ENCODE results near the gene FUT3.
"Not testable (repeated sequence)": the region's sequence is repeated elsewhere in the genome, so short reads cannot be mapped to it uniquely, and the experiment has no call there.

Gene FUT3

DNA sequence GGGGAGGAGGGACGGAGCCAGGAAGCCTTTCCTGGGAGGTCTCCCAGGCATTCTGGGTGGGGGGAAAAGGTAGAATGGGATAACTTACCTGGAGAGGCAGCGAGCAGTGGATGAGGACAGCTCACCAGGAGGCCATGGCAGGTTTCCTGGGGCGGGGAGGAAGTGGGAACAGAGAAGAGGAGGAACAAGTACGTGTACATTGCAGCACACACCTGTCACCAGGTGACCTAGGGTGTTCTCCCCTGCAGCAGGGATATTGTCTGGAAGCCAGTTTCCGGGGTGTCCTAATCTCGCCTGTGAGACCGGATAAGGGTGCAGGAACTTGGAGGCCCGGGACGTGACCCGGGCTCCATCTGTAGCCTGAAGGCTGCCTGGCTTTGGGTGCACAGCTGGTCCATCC is at the start of gene FUT3:
Gene FUT3 (minus strand): TSS at position 148 of the 400 bp plus-strand sequence.
- DNase-seq = no peak

DNA sequence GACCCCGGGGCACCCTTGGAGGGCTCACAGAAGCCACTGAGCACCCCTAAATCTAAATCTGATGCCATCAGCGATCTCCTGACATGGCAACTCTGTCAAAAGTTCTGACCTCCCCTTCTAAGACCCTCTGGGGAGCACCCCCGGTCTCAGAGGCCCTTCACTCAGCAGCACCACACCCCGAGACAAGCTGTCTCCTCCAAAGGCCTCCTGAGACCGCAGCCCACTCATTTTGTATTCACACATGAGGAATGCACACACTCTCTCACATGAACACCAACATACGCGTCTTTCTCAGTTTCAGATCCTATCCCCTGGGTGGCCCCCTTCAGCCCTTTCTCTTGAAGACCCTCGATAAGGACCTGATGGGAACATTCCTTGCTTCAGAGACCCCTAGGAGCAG is 49.7 kb upstream of the FUT3 start:
- no peak for DNase-seq

DNA sequence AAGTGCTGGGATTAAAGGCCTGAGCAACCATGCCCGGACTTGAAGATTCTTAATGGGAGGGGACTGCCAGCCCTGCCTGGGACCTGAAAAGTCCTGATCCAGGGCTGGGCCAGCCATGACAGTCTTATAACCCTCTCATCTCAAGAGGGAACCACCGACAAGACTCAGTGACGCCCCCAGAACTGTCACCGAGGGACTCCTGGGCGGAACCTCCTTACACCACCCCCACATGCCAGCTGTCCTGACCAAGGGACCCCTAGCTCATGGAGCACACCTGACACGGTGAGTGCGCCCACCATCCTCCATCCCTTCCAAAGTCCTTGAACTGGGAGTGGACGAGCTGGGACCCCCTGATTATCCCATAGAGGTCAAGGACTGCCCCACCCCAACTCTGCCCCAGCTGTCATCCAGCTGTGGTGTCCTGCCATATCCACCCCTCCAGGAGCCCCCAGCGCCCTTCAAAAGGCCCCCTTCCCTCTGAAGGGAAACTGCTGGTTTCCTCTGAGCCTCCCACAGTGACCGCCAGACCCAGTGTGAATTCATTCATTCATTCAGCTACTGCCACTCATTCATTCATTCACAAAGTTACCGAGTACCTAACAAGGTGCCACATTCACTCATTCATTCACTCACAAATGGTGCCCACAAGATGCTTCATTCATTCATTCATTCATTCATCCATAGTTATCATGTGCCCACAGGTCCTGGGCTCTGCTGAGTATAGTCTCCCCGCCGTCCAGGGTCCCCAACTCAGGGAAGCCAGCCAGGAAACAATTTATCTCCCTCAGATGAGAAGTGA is 48.7 kb upstream of the FUT3 start:
- DNase-seq = no peak

DNA sequence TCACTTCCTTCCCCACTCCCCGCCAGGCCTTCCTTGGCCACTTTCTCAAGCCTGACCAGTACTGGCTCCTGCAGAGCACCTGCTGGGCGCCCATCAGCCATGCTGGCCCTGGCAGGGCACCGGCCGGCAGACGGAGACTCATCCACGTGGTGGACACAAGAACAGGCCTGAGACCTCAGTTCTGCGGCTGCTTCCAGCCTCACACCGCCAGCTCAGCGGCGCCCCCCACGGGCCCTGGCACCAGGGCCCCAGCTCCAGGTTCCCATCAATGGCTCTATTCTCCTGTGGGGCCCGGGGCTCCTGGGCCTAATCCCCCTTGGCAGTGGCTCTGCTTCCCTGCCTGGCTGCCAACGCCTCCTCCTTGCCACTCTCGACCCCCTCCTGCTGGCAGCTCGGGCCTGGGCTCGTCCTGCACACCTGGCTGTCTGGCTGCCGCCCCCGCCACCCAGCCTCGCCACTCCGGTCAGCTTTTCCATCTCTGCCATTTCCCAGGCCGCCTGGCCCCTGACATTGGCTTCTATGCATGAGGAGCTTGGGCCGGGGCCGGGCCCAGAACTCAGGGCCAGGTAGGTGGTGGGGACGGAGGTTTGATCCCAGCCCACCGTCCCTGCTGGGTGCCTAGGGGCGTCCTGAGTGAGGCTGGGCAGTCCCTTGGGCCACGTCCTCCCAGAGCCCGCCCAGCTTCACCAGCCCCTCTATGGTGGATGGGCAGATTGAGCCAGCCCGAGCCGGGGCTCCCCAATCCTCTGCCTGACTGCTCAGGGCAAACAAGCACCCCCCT is 46.1 kb upstream of the FUT3 start:
- DNase-seq = no peak

DNA sequence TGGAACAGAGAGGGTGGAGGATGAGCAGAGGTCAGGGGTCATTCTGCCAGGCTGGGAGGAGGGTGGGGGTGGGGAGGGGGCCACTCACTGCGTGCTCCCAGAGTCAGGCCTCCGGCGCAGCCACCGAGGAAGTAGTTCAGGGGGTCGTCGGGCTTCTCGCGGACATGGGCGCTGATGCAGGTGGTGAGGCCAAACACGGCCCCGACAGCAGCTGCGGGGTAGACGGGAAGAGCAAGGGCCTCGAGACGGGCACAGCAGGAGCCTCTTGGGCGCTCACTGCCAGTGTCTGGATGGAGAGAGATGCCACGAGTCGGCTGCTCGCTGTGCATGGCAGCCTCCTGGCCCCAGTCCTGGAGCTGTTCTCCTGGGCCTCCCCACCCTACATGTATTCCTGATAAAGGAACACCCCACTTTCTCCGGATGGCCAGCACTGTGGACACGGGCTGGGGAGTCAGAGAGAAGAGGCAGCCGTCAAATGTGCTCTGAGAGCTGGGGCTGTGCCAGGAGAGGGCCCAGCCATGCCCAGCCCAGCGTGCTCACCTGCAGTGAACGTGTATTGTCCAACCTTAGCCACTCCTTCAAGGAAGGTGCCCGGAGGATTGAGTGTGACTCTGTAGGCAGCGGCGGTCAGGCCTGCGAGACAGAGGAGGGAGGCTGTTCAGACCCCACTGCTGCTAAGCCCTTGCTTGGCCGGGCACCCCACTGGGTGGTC is 45.3 kb upstream of the FUT3 start:
- DNase-seq = no peak

DNA sequence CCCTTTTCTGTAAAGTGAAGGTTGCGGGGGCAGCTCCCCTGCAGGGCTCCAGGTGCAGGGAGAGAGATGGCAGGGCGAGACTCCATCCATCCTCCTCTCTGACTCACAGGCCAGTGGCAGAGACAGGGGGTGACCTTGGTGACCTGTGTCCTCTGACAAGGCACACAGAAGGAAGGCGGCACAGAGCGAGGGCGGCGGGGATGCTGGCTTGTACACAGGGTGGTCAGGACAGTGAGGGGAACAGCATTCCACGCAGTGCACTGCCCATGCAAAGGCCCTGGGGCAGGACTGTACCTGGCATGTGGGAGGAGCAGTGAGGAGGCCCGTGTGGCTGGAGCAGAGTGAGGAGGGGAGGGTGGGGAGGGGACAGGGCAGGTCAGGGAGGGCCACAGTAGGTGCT is 44.6 kb upstream of the FUT3 start:
- DNase-seq = no peak

DNA sequence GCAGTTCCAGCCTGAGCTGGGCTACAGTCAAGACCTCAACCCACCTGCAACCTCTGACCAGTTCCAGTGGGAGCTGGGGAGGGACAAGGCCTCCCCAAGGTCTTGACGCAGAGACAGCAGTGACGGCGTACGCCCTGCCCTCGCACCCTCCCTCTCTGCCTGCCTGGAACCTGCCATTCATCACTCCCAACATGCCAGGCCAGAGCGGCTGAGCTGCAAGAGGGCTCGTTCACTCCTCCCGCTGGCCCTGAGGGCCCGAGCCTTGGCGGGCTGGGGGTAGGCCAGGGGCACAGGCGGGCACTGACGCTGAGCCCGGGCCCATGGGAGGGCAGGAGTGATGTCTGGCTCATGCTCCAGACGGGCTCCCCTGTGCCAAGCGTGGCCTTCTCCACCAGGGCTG is 44.2 kb upstream of the FUT3 start:
- DNase-seq = no peak

DNA sequence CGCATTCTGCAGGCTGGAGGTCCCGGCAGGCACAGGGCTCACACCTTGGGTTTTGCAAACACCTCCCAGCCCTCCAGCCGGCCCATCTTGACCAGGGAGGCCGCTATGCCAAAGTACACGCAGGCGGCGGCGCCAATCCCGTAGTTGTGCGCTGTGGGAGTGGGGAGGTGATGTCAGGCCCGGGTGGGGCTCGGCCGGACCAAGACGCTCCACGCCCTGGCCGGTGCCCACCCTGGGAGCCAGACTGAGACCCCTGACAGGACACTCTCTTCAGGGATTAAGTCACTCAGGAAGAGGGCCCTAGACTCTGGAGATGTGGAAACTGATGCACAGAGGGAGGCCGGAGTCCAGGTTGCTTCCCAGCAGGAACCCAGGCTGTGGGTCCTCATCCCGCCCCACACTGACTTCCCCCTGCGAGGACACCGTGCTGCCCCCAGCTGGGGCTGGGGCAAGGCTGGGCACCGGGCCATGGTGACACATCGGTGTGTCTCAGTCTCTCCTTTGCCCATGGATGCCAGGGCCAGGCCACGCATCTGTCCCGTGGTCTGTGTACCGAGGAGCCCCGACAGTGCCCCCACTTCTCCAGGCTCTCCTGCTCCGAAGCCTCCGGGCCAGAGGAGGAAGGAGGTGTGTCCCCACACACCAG is 43.6 kb upstream of the FUT3 start:
- no peak for DNase-seq

DNA sequence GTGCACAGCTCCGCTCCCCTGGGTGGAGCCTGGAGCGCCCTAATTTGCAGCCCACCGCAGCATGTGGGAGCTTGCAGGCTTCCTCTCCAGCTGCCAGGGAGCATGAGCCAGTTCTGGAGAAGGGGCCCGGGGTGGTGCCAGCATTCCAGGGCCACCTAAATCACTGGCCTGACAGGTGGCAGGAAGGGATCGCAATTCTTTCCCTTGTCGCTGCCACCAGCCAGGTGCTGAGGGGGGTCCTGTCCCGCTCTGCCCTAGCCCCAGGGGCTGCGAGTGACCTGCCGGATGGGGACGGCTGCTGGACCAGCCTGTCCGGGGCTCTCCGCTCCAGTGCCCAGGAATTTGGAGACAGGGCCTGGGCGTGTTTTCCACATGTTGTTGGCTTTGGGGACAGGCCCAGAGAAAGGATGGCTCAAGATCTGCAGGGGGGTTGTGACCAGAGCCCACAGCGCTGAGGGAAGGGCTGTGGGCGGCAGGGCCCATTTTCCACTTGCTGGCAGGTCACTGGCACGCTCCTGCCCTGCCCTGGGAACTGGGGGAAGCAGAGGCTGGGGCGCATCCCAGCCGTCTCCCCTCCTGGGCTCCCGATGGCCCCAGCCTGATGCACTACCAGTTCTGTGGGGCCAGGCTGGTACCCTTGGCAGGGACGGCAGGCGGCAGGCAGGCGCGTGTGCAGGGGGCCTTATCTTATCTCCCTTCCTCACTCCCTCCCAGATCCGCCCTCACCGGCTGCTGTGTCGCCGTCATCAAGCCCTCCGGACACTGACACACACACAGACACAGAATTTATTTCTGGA is 42.9 kb upstream of the FUT3 start:
- DNase-seq = no peak

DNA sequence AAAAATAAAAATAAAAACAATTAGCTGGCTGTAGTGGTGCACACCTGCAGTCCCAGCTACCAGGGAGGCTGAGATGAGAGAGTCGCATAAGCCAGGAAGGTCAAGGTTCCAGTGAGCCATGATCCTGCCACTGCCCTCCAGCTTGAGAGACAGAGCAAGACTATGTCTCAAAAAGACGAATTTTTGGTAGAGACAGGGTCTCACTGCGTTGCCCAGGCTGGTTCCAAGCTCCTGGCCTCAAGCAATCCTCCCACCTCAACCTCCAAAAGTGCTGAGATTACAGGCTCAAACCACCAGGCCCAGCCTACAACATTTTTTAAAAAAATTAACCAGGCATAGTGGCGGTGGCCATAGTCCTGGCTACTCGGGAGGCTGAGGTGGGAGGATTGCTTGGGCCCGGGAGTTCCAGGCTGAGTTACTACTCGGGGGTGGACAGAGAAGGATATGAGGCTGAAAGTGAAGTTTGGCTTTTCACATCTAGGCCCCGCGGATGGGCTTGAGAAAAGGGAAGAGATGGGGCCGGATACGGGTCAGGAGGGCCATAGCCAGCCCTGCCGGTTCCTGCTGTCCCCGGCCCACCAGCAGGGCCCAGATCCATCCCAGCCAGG is 42.2 kb upstream of the FUT3 start:
- DNase-seq = peak in 1 of 3 donors; percentile 6

DNA sequence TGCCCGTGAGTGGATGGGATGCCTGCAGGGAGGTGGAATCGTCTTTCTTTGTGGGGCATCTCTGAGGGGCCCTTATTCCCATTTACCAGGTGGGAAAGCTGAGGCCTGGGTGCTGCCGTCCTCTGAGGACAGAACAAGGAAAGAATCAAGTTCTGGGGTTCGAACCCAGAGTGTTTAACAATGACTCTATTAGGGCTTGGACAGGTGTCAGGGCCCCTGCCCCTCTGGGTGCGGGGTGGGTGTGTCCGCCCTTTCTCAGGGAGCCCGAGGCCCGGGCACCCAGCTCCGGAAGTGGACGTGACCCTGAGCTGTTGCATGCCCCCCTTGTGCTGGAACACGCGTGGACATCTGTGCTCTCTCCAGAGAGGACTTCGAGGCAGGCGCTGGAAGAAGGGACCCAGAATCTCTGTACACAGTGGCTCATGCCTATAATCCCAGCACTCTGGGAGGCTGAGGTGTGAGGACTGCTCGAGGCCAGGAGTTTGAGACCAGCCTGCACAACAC is 41.6 kb upstream of the FUT3 start:
- no peak for DNase-seq

DNA sequence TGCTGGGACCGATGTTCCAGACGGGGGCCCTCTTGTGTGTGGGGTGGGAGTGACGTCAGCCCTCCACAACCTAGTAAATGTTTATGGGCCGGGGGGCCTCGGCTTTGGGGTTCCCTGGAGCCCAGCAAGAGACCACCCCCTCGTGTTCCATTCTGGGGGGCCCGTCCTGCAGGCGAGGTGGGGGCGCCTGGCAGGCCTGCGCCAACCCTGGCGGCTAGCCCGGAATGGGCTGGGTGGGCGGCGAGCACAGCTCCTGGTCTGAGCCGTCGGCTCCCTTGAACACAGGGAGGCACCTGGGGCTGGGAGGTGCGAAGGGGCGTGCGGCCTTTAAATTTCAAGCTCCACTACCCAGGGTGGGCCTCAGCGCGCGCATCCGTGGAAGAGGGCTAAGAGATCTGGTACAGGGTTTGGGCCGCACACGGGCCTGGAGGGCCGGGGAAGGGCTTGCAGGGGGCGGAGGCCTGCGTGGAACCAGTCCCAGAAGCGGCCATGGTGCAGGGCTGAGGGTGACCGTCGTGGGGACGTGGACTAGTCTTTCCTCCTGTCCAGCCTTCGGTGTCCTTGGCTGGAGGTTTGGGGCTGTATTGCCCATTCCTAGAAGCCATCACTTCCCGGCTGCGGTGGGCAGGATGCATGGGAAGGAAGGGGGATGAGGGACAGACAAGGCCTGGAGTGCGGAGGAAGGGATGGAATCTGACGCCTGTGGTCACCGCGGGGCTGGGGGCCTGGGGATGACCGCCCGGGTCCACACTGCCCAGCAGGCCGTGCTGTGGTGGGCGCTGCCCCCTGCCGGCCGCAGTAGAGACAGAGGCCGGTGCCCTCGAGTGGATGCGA is 40.9 kb upstream of the FUT3 start:
- peak; percentile 39 to 72 (median 59) for DNase-seq

DNA sequence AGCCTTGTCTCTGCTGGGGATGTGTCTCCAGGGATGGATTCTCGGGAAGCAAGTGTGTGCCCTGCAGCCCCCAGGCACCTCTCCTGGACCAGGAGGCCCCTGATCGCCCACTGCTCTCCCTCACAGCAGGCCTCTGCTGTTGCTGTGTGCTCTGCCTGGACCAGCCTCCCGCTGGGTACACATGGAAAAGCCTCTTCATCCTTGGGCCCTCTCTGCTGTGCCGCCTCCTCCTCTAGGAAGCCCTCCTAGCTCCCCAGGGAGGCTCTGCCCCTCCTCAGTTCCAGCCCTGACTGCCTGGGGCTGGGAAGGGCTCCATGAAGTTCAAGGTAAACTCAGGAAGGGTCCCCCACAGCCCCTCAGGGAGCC is 40.3 kb upstream of the FUT3 start:
- no peak for DNase-seq

DNA sequence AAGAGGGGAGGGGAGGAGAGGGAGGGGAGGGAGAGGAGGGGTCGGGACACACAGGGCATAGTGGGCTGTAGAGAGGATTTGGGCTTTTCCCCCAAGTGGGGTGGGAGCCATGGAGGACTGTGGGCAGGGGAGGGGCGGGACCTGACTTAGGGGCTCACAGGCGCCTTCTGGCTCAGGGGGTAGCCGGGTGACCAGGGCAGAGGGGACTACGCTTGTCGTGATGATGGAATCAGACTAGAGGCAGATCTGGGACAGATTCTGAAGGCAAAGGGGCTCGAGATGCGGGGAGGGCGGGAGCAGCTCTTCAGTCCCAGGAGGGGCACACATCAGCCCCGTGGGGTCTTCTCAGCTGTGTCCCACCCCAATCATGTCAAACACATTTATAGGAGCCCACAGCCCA is 38.9 kb upstream of the FUT3 start:
- no peak for DNase-seq

DNA sequence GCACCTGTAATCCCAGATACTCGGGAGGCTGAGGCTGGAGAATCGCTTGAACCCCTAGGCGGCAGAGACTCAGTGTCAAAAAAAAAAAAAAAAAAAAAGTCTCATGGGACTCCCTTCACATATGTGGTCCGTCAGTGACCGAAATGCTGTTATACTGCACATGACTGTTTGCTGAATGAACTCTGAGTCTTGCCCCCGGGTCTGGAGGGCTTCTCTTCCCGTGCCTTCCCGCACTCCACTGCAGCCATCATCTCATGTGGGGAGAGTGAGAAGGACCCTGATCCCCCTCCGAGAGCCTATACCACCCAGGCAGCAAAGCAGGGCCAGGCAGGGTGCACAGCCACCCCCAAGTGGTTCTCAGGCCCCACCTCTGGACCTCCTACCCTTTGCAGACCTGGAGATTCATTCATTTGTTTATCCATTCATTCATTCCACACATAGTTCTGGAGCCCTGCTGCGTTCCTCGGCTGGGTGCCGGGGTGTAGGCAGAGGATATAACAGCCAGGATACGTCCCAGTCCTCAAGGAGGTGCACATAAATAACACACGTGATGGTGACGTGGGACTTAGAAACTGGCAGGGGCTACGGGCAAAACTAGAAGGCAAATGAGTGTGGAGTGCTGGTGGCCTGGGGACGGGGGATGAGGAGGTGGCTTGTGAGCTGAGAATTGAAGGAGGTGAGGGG is 38.2 kb upstream of the FUT3 start:
- DNase-seq = no peak

DNA sequence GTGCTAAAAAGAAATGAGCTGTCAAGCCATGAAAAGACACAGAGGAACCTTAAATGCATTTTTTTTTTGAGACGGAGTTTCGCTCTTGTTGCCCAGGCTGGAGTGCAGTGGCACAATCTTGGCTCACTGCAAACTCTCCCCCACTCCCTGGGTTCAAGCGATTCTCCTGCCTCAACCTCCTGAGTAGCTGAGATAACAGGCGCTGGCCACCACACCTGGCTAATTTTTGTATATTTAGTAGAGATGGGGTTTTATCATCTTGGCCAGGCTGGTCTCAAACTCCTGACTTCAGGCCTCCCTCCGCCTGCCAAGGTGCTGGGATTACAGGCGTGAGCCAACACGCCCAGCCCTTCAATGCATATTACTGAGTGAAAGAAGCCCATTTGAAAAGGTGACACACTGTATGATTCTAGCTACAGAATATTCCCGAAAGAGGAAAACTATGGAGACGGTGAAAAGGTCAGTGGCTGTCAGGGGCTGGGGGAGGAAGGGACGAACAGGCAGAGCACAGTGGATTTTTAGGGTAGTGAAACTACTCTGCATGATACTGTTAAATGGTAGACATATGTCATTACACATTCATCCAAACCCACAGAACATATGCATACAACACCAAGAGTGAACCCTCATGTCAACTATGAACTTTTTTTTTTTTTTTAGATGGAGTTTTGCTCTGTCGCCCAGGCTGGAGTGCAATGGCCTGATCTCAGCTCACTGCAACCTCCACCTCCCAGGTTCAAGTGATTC is 33.0 kb upstream of the FUT3 start:
- DNase-seq = peak; percentile 28 to 59 (median 52)

DNA sequence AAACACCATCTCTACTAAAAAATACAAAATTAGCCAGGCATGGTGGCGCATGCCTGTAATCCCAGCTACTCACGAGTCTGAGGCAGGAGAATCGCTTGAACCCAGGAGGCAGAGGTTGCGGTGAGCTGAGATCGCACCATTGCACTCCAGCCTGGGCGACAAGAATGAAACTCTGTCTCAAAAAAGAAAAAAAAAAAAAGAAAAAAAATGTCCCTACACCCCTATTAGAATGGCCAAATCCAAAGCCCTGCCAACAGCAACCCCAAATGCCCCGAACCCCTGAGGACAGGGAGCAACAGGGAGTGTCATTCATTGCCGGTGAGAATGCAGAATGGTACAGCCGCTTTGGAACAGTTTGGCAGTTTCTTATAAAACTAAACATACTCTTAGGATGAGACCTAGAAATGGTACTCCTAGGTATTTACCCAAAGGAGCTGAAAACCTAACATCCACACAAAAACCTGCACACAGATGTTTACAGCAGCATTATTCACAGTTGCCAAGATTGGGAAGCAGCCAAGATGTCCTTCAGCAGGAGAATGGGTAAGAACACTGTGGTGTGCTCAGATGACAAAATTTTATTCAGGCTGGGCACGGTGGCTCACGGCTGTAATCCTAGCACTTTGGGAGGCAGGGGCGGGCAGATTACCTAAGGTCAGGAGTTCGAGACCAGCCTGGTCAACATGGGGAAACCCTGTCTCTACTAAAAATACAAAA is 32.1 kb upstream of the FUT3 start:
- DNase-seq = not testable (repeated sequence)

DNA sequence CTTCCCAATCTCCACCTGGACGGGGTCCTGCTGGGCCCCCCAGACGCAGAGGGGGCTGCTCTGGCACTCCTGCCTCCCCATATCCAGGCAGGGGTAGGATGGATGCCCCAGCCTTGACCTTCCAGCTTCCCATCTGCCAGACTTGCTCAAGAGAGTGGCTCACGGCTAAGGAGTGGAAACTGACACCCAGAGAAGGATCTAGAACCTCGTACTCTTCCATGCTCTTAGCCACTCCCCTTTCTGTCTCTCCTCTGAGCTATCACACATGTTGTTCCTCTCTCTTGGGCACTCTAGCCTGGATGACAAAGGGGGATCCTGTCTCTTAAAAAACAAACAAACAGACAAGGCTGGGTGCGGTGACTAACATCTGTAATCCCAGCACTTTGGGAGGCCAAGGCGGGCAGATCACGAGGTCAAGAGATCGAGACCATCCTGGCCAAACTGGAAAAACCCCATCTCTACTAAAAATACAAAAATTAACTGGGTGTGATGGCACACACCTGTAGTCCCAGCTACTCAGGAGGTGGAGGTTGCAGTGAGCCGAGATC is 31.2 kb upstream of the FUT3 start:
- no peak for DNase-seq

All from suppressor macrophage treated with lipopolysaccharide for 1 hour (primary cell).